ENCODE data around the gene KLRC4. TPM values are rescaled to one million over a fixed set of nuclear protein-coding genes. Genes with fewer than 3 reads are reported as not detected.
"Not testable (repeated sequence)": the region's sequence is repeated elsewhere in the genome, so short reads cannot be mapped to it uniquely, and the experiment has no call there.

Gene KLRC4
- total and polyA plus RNA-seq, 2 donors (not counting 1 experiment from before 2014, with no cell fraction given) = not detected

DNA sequence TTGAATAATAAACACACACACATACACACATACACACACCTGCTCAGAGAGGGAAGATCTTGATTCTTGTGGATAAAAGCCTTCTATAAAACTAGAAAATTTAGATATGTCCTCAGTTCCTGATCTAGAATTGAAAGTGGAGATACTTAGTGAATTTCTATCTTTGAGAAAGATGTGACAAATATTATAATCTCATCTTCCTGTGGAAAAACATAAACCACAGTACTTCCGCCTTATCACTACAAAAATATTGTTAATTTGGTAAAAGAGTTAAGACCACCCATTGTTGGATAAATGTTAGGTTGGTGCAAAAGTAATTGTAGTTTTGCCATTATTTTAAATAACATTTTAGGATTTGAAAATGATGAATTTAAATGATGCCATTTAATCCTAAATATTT is 19.7 kb downstream of the KLRC4 start, which contains the start of gene KLRK1:
Gene KLRK1, minus strand, starts transcription at position 138 of the 400 bp plus-strand sequence. CDS start 1,231 bp downstream, outside the sequence.
- no peak for DNase-seq (ENCODE audit: low read depth in 2 of 2)
- no peaks in the 10 kb centered on the region for H3K36me3 ChIP-seq (ENCODE audit: control insufficient read depth, insufficient read depth, low read length)
- no peaks in the 10 kb centered on the region for H3K27me3 ChIP-seq (ENCODE audit: control insufficient read depth, insufficient read depth, low read length)
- no peak within 1 kb of the TSS for H3K4me3 ChIP-seq (replicated peaks in 1 of 4; ENCODE audit: control extremely low read depth in 1 of 4, insufficient read depth in 1 of 4, low read depth in 3 of 4, low read length in 4 of 4)
- no peaks in the 10 kb centered on the region for H3K4me1 ChIP-seq (ENCODE audit: control insufficient read depth, extremely low read depth, insufficient read depth, low read length)
- no peak within 1 kb of the TSS for H3K9ac ChIP-seq (ENCODE audit: insufficient read depth, low read length)
- H3K27ac ChIP-seq (ENCODE audit: insufficient read depth, low read length) = no peak within 1 kb of the TSS
- no peaks in the 10 kb centered on the region for H3K79me2 ChIP-seq (ENCODE audit: control insufficient read depth, insufficient read depth, low read length)
- H3K4me2 ChIP-seq (ENCODE audit: extremely low read depth, insufficient read depth, low read length) = no peak within 1 kb of the TSS
- TF ChIP-seq EZH2 (IDR thresholded peaks at IDR 0.05; ENCODE audit: low read length, missing control alignments) (no peak), CTCF (conservative IDR thresholded peaks at IDR 0.05 in 1 of 2, IDR thresholded peaks at IDR 0.05 in 1 of 2; ENCODE audit: low read depth in 1 of 2, low read length in 2 of 2) (no peak)
- no peak within 1 kb of the TSS for H2AFZ ChIP-seq (ENCODE audit: low read length)
- H4K20me1 ChIP-seq (ENCODE audit: control insufficient read depth, extremely low read depth, insufficient read depth, low read length) = no peaks in the 10 kb centered on the region
- no peaks in the 10 kb centered on the region for H3K9me3 ChIP-seq (ENCODE audit: control insufficient read depth, insufficient read depth, low read depth, low read length)

DNA sequence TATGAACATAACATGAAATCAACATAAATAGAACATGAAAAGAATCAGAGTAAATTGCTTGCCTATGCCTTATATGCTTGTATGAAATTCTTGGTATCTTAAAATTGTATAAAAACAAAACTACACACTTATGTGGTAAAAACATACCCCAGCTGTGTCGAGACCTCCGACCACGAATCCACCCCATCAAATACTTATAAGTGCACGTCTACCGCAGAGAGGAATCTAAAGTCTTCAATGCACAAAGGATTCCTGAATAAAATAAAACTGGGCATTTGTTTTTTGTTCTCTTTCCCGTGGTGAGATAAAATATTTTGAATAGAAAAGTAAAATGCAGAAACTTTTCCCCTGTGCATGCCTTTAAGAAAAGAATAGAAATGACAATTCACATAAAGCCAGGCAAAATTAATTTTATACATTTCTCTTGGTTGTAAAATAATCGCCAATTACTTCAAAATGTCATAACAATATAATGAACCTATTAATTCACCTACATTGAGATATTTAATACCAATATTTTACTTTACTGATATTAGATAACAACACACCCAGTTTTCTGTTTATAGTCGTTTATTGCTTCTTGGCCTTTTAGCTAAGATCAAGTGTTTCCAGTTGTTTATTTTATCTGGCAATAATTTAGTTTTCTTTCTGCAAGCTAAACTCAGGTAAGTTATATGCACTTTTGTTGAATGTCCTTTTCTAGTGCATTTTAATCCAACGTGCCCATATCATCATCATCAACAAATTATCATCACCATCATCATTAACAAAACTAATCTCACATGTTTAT is 20.7 kb downstream of the KLRC4 start:
- no peak overlapping the region for H2AFZ ChIP-seq (ENCODE audit: low read length)
- no peak for DNase-seq (ENCODE audit: low read depth in 2 of 2)
- H3K4me1 ChIP-seq (ENCODE audit: control insufficient read depth, extremely low read depth, insufficient read depth, low read length) = no peaks in the 10 kb centered on the region
- no peaks in the 10 kb centered on the region for H4K20me1 ChIP-seq (ENCODE audit: control insufficient read depth, extremely low read depth, insufficient read depth, low read length)
- no peaks in the 10 kb centered on the region for H3K9me3 ChIP-seq (ENCODE audit: control insufficient read depth, insufficient read depth, low read depth, low read length)
- no peaks in the 10 kb centered on the region for H3K79me2 ChIP-seq (ENCODE audit: control insufficient read depth, insufficient read depth, low read length)
- no peaks in the 10 kb centered on the region for H3K36me3 ChIP-seq (ENCODE audit: control insufficient read depth, insufficient read depth, low read length)
- TF ChIP-seq EZH2 (IDR thresholded peaks at IDR 0.05; ENCODE audit: low read length, missing control alignments) (no peak), CTCF (conservative IDR thresholded peaks at IDR 0.05 in 1 of 2, IDR thresholded peaks at IDR 0.05 in 1 of 2; ENCODE audit: low read depth in 1 of 2, low read length in 2 of 2) (no peak)
- H3K27ac ChIP-seq (ENCODE audit: insufficient read depth, low read length) = no peak overlapping the region
- no peak overlapping the region for H3K4me2 ChIP-seq (ENCODE audit: extremely low read depth, insufficient read depth, low read length)
- H3K27me3 ChIP-seq (ENCODE audit: control insufficient read depth, insufficient read depth, low read length) = no peaks in the 10 kb centered on the region
- no peak overlapping the region for H3K9ac ChIP-seq (ENCODE audit: insufficient read depth, low read length)
- H3K4me3 ChIP-seq (replicated peaks in 1 of 4; ENCODE audit: control extremely low read depth in 1 of 4, insufficient read depth in 1 of 4, low read depth in 3 of 4, low read length in 4 of 4) = no peak overlapping the region

DNA sequence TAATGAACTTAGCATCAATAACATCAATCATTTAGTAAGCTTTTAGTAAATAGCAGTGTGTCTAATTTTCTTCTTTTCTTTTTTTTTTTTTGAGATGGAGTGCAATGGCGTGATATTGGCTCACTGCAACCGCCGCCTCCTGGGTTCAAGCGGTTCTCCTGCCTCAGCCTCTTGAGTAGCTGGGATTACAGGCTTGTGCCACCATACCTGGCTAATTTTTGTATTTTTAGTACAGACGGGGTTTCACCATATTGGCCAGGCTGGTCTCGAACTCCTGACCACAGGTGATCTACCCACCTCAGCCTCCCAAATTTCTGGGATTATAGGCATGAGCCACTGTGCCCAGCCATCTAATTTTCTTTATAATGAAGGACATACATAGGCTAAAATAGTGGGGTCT is 22.1 kb downstream of the KLRC4 start:
- not testable (repeated sequence) for H2AFZ ChIP-seq (ENCODE audit: low read length); H3K27me3 ChIP-seq (ENCODE audit: control insufficient read depth, insufficient read depth, low read length); H3K4me3 ChIP-seq (replicated peaks in 1 of 4; ENCODE audit: control extremely low read depth in 1 of 4, insufficient read depth in 1 of 4, low read depth in 3 of 4, low read length in 4 of 4); DNase-seq (ENCODE audit: low read depth in 2 of 2); H3K36me3 ChIP-seq (ENCODE audit: control insufficient read depth, insufficient read depth, low read length); H3K9me3 ChIP-seq (ENCODE audit: control insufficient read depth, insufficient read depth, low read depth, low read length); H3K4me1 ChIP-seq (ENCODE audit: control insufficient read depth, extremely low read depth, insufficient read depth, low read length); H3K9ac ChIP-seq (ENCODE audit: insufficient read depth, low read length); H3K79me2 ChIP-seq (ENCODE audit: control insufficient read depth, insufficient read depth, low read length); H4K20me1 ChIP-seq (ENCODE audit: control insufficient read depth, extremely low read depth, insufficient read depth, low read length); H3K4me2 ChIP-seq (ENCODE audit: extremely low read depth, insufficient read depth, low read length); H3K27ac ChIP-seq (ENCODE audit: insufficient read depth, low read length)

Data from fibroblast of lung (primary cell).